Right lobe of liver (tissue), 6 donors: Measurements from ENCODE around the gene SPCS2. TPM values are rescaled to one million over a fixed set of nuclear protein-coding genes. Genes with fewer than 3 reads are reported as not detected.

Experiments used
- ATAC-seq, 4 donors: fragments of 200-7000 bp; cut with Tn5 transposase; one replicate each; pipeline ENCODE4 v1.9.1; 2020; ENCODE audit warnings: mild to moderate bottlenecking in 4 of 4, moderate library complexity in 4 of 4
- DNase-seq, 3 donors: peaks; one replicate each; pipeline ENCODE4 v3.0.0-alpha.2; 2020
- H3K27ac ChIP-seq, 3 donors: fragments of 200-600 bp; one replicate each; pipeline ENCODE4 v1.8.0; 2022
- H3K27me3 ChIP-seq, 2 donors: fragments of 200-600 bp; one replicate each; pipeline ENCODE4 v1.8.0; 2022
- H3K36me3 ChIP-seq, 4 donors: fragments of 200-600 bp; sonication (generic) in 1 of 4; one replicate each; pipeline versions ENCODE4 v1.5.1 to v1.8.0; 2017 to 2022; ENCODE audit warnings: control low read depth in 1 of 4
- H3K4me1 ChIP-seq, 4 donors: fragments of 200-600 bp; sonication (generic) in 1 of 4; one replicate each; pipeline versions ENCODE4 v1.5.1 to v1.8.0; 2017 to 2022; ENCODE audit warnings: control low read depth in 1 of 4
- H3K4me3 ChIP-seq, 3 donors: fragments of 200-600 bp; one replicate each; pipeline ENCODE4 v1.8.0; 2022
- H3K9me3 ChIP-seq, 4 donors: fragments of 200-600 bp; sonication (generic) in 1 of 4; one replicate each; pipeline versions ENCODE4 v1.5.1 to v1.8.0; 2017 to 2022; ENCODE audit warnings: control low read depth in 1 of 4
- POLR2A ChIP-seq: fragments of 450-650 bp; IDR thresholded peaks from one replicate; pipeline ENCODE4 v1.6.1; 2017; ENCODE audit warnings: antibody characterized with exemption, mild to moderate bottlenecking
- WGBS: methylation state at CpG from one replicate; pipeline ENCODE4 v1.1.6; 2018; ENCODE audit warnings: low coverage, low lambda C conversion rate; ENCODE audit not compliant: insufficient coverage; ENCODE audit errors: missing lambda C conversion rate; 5-methylcytosine and 5-hydroxymethylcytosine counted together
- intact Hi-C, 2 donors: fragments of 100-400 bp; cut with DNase I; formaldehyde crosslinking; loops; one replicate each; pipeline versions ENCODE4 v1.11.2 to v1.14.1; 2022
- total RNA-seq, 6 experiments: library from RNA; depleted of rRNA in 2 of 6; stranded (reverse); fragments of >200 nt in 2 of 6; fragmentation: NEBNext Ultra II Directional in 3 of 6; extraction: Animal tissue kit (Norgen Biotek cat#: 25700) in 3 of 6; gene quantifications; one replicate each; pipeline versions ENCODE4 v1.1.0 to v1.2.4, GENCODE V29; 2016 to 2023
- TF ChIP-seq, protein P1 (sequence below), 4 donors: fragments of 200-600 bp in 3 of 4; fragments of 450-650 bp in 1 of 4; IDR thresholded peaks; one replicate each; pipeline versions ENCODE4 v1.5.1 to v1.8.0; 2016 to 2022; ENCODE audit warnings: antibody characterized with exemption in 4 of 4, mild to moderate bottlenecking in 2 of 4
- donor health status: DM: no; HTN: yes; CAD: no.
- donor health status: DM: no; HTN: no; CAD: no.
- donor health status: DM: no; HTN: no; CAD: no.
- donor health status: DM: no; HTN: yes; CAD: no.
- donor health status: DM: no; HTN: yes; CAD: no.

The SPCS2 gene
- total RNA-seq, 6 experiments from 2014 or later, result 50.8 to 258 (median 107) TPM

DNA sequence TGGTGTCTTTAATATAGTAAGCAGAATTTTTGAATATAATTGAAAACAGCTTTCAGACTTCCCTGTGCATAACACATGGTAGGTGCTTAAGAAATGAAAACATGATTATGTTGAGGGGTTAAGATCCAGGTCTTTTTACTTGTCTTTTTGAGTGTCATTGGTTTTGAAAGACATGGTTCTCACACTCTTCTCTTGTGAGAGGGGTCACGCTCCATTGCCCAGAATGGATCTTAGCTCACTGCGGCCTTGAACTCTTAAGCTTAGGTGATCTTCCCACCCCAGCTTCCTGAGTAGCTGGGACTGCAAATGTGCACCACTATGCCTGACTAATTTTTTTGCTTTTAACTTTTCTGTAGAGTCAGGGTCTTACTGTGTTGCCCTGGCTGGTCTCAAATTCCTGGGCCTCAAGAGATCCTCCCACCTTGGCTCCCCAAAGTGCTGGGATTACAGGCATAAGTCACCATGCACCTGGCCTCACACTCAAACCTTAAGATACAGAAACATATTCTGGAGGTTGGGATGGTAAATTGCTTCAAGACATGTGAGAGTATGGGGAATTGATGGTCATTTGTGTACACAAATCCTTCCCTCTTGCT, 1.4 kb downstream of the SPCS2 start:
- DNase-seq (no peak), ATAC-seq (no peak)
- Histone ChIP-seq H3K27ac (no peak overlapping the region), H3K27me3 (no peaks in the 10 kb centered on the region), H3K9me3 (no peaks in the 10 kb centered on the region), H3K36me3 (no peaks in the 10 kb centered on the region), H3K4me3 (peak overlapping the region; percentile 70 to 96 (median 95)), H3K4me1 (peaks cover 0 to 22% (median 6%) of the 10 kb centered on the region in 4 donors)
- TF ChIP-seq POLR2A, result no peak
- TF ChIP-seq, protein P1, sequence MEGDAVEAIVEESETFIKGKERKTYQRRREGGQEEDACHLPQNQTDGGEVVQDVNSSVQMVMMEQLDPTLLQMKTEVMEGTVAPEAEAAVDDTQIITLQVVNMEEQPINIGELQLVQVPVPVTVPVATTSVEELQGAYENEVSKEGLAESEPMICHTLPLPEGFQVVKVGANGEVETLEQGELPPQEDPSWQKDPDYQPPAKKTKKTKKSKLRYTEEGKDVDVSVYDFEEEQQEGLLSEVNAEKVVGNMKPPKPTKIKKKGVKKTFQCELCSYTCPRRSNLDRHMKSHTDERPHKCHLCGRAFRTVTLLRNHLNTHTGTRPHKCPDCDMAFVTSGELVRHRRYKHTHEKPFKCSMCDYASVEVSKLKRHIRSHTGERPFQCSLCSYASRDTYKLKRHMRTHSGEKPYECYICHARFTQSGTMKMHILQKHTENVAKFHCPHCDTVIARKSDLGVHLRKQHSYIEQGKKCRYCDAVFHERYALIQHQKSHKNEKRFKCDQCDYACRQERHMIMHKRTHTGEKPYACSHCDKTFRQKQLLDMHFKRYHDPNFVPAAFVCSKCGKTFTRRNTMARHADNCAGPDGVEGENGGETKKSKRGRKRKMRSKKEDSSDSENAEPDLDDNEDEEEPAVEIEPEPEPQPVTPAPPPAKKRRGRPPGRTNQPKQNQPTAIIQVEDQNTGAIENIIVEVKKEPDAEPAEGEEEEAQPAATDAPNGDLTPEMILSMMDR (IDR thresholded peaks at IDR 0.05), result no peak
- intact Hi-C loops, result no loop called here
- 54% methylated on average over 2 of the region's 2 CpGs for WGBS

DNA sequence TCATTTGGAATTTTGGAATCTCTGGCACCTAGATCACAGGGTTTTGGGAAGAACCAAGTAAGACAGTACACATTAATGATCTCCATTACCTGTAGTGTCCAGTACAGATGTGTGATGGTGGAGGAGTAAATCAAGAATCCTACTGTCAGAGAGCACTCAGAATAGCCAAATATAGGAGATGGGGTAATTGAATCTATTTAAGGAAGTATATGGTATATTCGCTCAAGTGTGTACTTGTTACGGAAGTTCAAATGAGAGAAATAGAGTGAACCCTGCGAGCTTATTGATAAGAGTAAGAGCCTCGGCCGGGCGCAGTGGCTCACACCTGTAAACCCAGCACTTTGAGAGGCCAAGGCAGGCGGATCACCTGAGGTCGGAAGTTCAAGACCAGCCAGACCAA, 2.2 kb downstream of the SPCS2 start:
- Histone ChIP-seq H3K27ac (no peak overlapping the region), H3K9me3 (no peaks in the 10 kb centered on the region), H3K36me3 (no peaks in the 10 kb centered on the region), H3K4me3 (no peak overlapping the region), H3K27me3 (no peaks in the 10 kb centered on the region), H3K4me1 (peaks cover 0 to 22% (median 6%) of the 10 kb centered on the region in 4 donors)
- intact Hi-C loops, result no loop called here
- ATAC-seq (no peak), DNase-seq (no peak)
- WGBS, result 96% methylated on average over 8 of the region's 8 CpGs
- TF ChIP-seq, protein P1 (IDR thresholded peaks at IDR 0.05), result no peak
- TF ChIP-seq POLR2A, result no peak

- TF ChIP-seq POLR2A, result no peak
- TF ChIP-seq, protein P1 (IDR thresholded peaks at IDR 0.05), result no peak
- Histone ChIP-seq H3K4me3 (no peak overlapping the region), H3K9me3 (no peaks in the 10 kb centered on the region), H3K27ac (no peak overlapping the region), H3K27me3 (no peaks in the 10 kb centered on the region), H3K36me3 (no peaks in the 10 kb centered on the region), H3K4me1 (peaks cover 0 to 22% (median 6%) of the 10 kb centered on the region in 4 donors)
- intact Hi-C loops, result no loop called here
- DNase-seq, result no peak
- 74% methylated on average over 2 of the region's 2 CpGs for WGBS
- no peak for ATAC-seq
Measured at GRCh38 chr11:74952752-74953151, 3.7 kb downstream of the SPCS2 start.

DNA sequence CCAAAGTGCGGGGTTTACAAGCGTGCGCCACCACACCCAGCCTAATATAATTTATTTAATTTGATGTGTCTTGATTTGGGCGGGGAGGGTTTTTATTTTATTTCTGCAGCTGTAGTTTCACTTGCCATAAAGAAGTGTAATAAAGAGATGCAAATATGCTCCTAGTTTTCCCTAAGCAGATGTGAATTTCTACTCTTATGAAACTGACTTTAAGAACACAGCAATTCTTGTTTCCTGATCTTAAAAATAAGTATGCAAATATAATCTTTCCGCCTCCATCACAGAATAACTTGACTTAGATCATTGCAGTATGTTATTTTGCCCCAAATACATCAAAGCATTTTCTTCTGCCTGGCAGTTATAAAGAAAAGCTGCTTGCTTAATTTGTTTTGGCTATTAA, 4.4 kb downstream of the SPCS2 start:
- Histone ChIP-seq H3K36me3 (no peaks in the 10 kb centered on the region), H3K4me1 (peaks cover 0 to 17% (median 4%) of the 10 kb centered on the region in 4 donors), H3K27me3 (no peaks in the 10 kb centered on the region), H3K4me3 (no peak overlapping the region), H3K9me3 (no peaks in the 10 kb centered on the region), H3K27ac (no peak overlapping the region)
- ATAC-seq (no peak), DNase-seq (no peak)
- intact Hi-C loops, result no loop called here
- TF ChIP-seq POLR2A, result no peak
- TF ChIP-seq, protein P1 (IDR thresholded peaks at IDR 0.05), result no peak
- WGBS, result 100% methylated on average over 2 of the region's 5 CpGs
